IPS-15b (cell line): Measurements from ENCODE around the gene MACF1.
"Not testable (repeated sequence)": the region's sequence is repeated elsewhere in the genome, so short reads cannot be mapped to it uniquely, and the experiment has no call there.

Source experiments
- H3K27me3 ChIP-seq: one replicate; pipeline ENCODE4 v1.6.1; 2013; ENCODE audit warnings: low read length; ENCODE audit not compliant: control insufficient read depth, insufficient read depth
- H3K36me3 ChIP-seq: one replicate; pipeline ENCODE4 v1.6.1; 2013; ENCODE audit warnings: low read length; ENCODE audit not compliant: control insufficient read depth, insufficient read depth
- H3K4me1 ChIP-seq: one replicate; pipeline ENCODE4 v1.6.1; 2013; ENCODE audit warnings: mild to moderate bottlenecking, low read length; ENCODE audit not compliant: control insufficient read depth, insufficient read depth
- H3K4me3 ChIP-seq: one replicate; pipeline ENCODE4 v1.5.1; 2013; ENCODE audit warnings: low read depth, low read length
- H3K9ac ChIP-seq: one replicate; pipeline ENCODE4 v1.6.1; 2013; ENCODE audit warnings: low read depth, mild to moderate bottlenecking, low read length
- H3K9me3 ChIP-seq: one replicate; pipeline ENCODE4 v1.6.1; 2013; ENCODE audit warnings: mild to moderate bottlenecking, low read length; ENCODE audit not compliant: control insufficient read depth, insufficient read depth

MACF1 gene

GRCh38 chr1:39472826-39473225, 268.3 kb downstream of the MACF1 start:
- H3K27me3 ChIP-seq = no peaks in the 10 kb centered on the region
- no peak overlapping the region for H3K4me3 ChIP-seq
- H3K9ac ChIP-seq = no peak overlapping the region
- peaks cover 13% of the 10 kb centered on the region for H3K36me3 ChIP-seq
- no peaks in the 10 kb centered on the region for H3K9me3 ChIP-seq
- H3K4me1 ChIP-seq = no peaks in the 10 kb centered on the region

GRCh38 chr1:39473324-39473723, 268.8 kb downstream of the MACF1 start:
- no peaks in the 10 kb centered on the region for H3K4me1 ChIP-seq
- H3K9ac ChIP-seq = no peak overlapping the region
- H3K4me3 ChIP-seq = no peak overlapping the region
- H3K27me3 ChIP-seq = no peaks in the 10 kb centered on the region
- H3K36me3 ChIP-seq = peaks cover 13% of the 10 kb centered on the region
- H3K9me3 ChIP-seq = no peaks in the 10 kb centered on the region

GRCh38 chr1:39474810-39475209, 270.3 kb downstream of the MACF1 start:
- H3K4me3 ChIP-seq = no peak overlapping the region
- H3K4me1 ChIP-seq = no peaks in the 10 kb centered on the region
- no peaks in the 10 kb centered on the region for H3K27me3 ChIP-seq
- H3K36me3 ChIP-seq = peaks cover 2% of the 10 kb centered on the region
- no peaks in the 10 kb centered on the region for H3K9me3 ChIP-seq
- no peak overlapping the region for H3K9ac ChIP-seq

- H3K27me3 ChIP-seq, H3K9me3 ChIP-seq, H3K36me3 ChIP-seq, H3K9ac ChIP-seq, H3K4me3 ChIP-seq, H3K4me1 ChIP-seq: not testable (repeated sequence)
Measured at GRCh38 chr1:39475551-39475950, 271.1 kb downstream of the MACF1 start.

GRCh38 chr1:39478126-39478915, 273.8 kb downstream of the MACF1 start:
- Histone ChIP-seq H3K4me3 (no peak overlapping the region), H3K4me1 (no peaks in the 10 kb centered on the region), H3K9me3 (no peaks in the 10 kb centered on the region), H3K9ac (no peak overlapping the region), H3K27me3 (no peaks in the 10 kb centered on the region), H3K36me3 (peaks cover 3% of the 10 kb centered on the region)

GRCh38 chr1:39481289-39481688, 276.8 kb downstream of the MACF1 start:
- Histone ChIP-seq H3K4me1 (no peaks in the 10 kb centered on the region), H3K9me3 (no peaks in the 10 kb centered on the region), H3K27me3 (no peaks in the 10 kb centered on the region), H3K4me3 (no peak overlapping the region), H3K9ac (no peak overlapping the region), H3K36me3 (peaks cover 8% of the 10 kb centered on the region)

GRCh38 chr1:39483276-39483675, 278.8 kb downstream of the MACF1 start:
- Histone ChIP-seq H3K4me3 (no peak overlapping the region), H3K4me1 (no peaks in the 10 kb centered on the region), H3K27me3 (no peaks in the 10 kb centered on the region), H3K9me3 (no peaks in the 10 kb centered on the region), H3K9ac (no peak overlapping the region), H3K36me3 (peaks cover 8% of the 10 kb centered on the region)

- Histone ChIP-seq H3K27me3 (peaks cover 6% of the 10 kb centered on the region), H3K36me3 (peaks cover 8% of the 10 kb centered on the region), H3K4me1 (no peaks in the 10 kb centered on the region), H3K9ac (no peak overlapping the region), H3K4me3 (no peak overlapping the region), H3K9me3 (no peaks in the 10 kb centered on the region)
Measured at GRCh38 chr1:39484564-39484963, 280.1 kb downstream of the MACF1 start.

- Histone ChIP-seq H3K27me3 (peaks cover 13% of the 10 kb centered on the region), H3K9ac (no peak overlapping the region), H3K4me3 (no peak overlapping the region), H3K36me3 (peaks cover 8% of the 10 kb centered on the region), H3K4me1 (no peaks in the 10 kb centered on the region), H3K9me3 (no peaks in the 10 kb centered on the region)
Measured at GRCh38 chr1:39485046-39485803, 280.7 kb downstream of the MACF1 start.

GRCh38 chr1:39488012-39488545, 283.6 kb downstream of the MACF1 start:
- Histone ChIP-seq H3K4me3 (no peak overlapping the region), H3K9me3 (no peaks in the 10 kb centered on the region), H3K27me3 (peaks cover 27% of the 10 kb centered on the region), H3K4me1 (no peaks in the 10 kb centered on the region), H3K9ac (no peak overlapping the region), H3K36me3 (peaks cover 5% of the 10 kb centered on the region)

GRCh38 chr1:39488793-39489566, 284.5 kb downstream of the MACF1 start:
- Histone ChIP-seq H3K9me3 (no peaks in the 10 kb centered on the region), H3K9ac (no peak overlapping the region), H3K4me1 (no peaks in the 10 kb centered on the region), H3K36me3 (peaks cover 5% of the 10 kb centered on the region), H3K4me3 (no peak overlapping the region), H3K27me3 (peaks cover 36% of the 10 kb centered on the region)
